Omental fat pad (tissue), 4 donors: Measurements from ENCODE around the gene CTF1. TPM values are rescaled to one million over a fixed set of nuclear protein-coding genes. Genes with fewer than 3 reads are reported as not detected.
"Not testable (repeated sequence)": the region's sequence is repeated elsewhere in the genome, so short reads cannot be mapped to it uniquely, and the experiment has no call there.

Experiments used
- ATAC-seq: fragments of 150-250 bp; one replicate; pipeline ENCODE4 v1.9.1; 2016; ENCODE audit warnings: mild to moderate bottlenecking, moderate library complexity; ENCODE audit not compliant: low FRiP score
- DNase-seq: peaks from one replicate; pipeline ENCODE4 v3.0.0-alpha.2; 2019; ENCODE audit warnings: low spot score
- CTCF ChIP-seq, 3 donors: fragments of 450-650 bp; IDR thresholded peaks; one replicate each; pipeline ENCODE4 v1.5.1; 2016 to 2017; ENCODE audit warnings: antibody characterized with exemption in 3 of 3, mild to moderate bottlenecking in 3 of 3, moderate library complexity in 2 of 3
- total RNA-seq, 4 donors: library from RNA; depleted of rRNA; stranded (reverse); fragments of >200 nt; gene quantifications; one replicate each; pipeline ENCODE4 v1.1.0, GENCODE V29; 2016

The CTF1 gene
- total RNA-seq, 4 donors from 2014 or later, result 1.7 to 3.5 (median 2.3) TPM

DNA sequence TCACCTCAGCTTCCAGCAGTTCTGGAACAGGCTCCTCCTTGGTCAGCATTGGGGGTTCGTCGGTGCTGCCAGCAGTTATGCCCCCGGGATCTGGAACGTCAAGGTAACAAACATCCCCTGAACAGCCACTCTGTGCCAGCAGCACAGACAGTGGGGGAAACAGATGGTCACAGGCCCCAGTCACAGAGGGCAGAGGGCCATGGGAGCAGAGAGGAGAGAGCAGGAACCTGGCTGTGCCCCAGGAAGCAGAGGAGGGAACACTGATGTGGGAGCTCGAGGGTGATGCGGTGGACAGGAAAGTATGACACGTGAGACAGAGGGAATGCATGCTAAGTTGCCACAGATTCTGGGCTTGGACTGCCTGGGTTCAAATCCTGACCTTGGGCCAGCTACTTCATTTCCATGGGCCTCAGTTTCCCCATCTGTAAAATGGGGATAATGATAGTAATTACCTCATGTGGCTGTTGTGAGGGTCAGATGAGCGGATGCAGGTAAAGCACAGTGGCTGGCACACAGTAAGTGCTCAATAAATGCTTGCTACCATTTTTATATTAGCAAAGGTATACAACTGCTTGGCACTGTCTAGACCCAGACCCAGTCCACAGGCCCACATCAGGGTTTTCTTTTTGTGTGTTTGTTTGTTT, 7.4 kb upstream of the CTF1 start:
- DNase-seq (no peak), ATAC-seq (no peak)
- no peak for TF ChIP-seq CTCF (IDR thresholded peaks at IDR 0.05)

DNA sequence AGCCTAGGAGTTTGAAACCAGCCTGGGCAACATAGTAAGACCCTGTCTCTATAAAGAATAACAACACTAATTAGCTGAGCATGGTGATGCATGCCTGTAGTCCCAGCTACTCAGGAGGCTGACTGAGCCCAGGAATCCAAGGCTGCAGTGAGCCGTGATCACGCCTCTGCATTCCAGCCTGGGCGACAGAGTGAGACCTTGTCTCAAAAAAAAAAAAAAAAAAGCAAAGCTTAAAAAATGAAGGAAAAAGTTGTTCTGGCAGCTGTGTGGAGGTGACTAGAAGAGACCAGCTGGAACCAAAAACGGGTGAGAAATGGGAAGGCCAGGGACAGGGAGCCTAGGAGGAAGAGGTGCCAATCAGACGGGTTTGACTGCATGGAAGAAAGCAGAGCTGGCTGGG, 6.7 kb upstream of the CTF1 start:
- ATAC-seq (no peak), DNase-seq (no peak)
- no peak for TF ChIP-seq CTCF (IDR thresholded peaks at IDR 0.05)

DNA sequence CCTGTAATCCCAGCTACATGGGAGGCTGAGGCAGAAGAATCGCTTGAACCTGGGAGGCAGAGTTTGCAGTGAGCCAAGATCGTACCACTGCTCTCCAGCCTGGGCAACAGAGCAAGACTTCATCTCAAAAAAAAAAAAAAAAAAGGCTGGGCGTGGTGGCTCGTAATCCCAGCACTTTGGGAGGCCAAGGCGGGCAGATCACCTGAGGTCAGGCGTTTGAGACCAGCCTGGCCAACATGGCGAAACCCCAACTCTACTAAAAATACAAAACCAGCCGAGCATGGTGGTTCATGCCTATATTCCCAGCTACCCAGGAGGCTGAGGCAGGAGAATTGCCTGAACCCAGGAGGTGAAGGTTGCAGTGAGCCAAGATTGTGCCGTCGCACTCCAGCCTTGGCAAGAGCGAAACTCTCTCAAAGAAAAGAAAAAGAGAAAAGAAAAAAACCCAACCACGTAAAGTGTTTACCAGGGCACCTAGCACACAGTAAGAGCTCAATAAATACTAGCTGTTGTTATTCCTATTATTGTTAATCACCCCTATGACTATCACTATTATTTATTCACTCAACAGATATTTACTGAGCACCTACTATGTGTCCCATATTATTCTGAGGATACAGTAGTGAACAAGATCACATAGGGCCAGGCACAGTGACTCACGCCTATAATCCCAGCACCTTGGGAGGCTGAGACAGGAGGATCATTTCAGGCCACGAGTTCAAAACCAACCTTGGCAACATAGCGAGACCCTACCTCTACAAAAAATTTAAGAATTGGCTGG, 5.2 kb upstream of the CTF1 start:
- not testable (repeated sequence) for DNase-seq, ATAC-seq

DNA sequence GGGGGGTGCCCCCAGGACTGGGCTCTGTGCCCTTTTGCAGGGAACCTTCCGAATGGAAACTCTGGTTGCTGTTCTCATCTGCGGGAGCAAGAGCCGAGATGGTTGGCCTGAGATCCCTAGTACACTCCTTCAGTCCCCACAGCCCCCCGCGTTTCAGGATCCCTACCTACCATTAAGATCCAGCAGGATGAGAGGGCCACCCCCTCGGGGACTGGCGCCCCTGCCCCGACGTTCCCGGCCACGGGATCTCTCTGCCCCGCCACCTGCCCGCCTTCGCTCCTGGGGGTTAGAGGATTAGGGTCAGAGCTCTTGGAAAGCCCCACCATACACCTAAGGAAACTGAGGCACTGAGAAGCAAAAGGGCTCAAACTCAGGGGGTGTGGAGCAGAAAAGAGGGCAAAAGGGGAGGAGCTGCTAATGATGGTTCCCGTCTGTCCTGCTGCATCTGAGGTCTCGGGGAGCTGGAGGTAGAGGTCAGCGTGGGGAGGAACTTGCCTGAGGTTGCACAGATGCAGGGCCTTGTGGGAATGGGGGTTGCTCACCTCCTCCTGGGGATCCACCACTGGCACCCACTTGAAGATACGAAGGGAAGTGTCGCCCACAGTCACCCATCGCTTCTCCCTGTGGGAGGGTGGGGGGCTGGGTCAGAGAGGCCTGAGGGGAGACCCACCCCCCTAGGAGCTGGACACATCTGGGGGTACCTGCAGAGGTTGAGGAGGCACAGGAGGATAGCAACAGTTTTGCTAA, 3.6 kb upstream of the CTF1 start:
- DNase-seq (no peak), ATAC-seq (no peak)
- no peak for TF ChIP-seq CTCF (IDR thresholded peaks at IDR 0.05)

DNA sequence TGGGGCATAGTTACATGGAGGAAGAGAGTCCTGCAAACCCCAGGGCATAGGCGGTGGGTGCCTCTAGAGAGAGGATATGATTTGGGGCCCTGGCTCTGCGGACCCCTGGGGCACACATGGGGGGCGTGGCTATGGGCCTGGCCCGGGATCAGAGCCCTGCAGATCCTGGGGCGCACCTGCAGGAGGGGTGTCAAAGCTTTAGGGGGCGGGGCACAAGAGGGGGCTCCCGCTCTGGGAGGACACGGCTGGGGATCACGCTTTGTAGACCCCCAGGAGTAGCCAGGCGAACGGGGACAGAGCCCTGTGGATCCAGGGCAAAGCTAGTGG, 3.0 kb upstream of the CTF1 start:
- no peak for TF ChIP-seq CTCF (IDR thresholded peaks at IDR 0.05)
- ATAC-seq (no peak), DNase-seq (no peak)

DNA sequence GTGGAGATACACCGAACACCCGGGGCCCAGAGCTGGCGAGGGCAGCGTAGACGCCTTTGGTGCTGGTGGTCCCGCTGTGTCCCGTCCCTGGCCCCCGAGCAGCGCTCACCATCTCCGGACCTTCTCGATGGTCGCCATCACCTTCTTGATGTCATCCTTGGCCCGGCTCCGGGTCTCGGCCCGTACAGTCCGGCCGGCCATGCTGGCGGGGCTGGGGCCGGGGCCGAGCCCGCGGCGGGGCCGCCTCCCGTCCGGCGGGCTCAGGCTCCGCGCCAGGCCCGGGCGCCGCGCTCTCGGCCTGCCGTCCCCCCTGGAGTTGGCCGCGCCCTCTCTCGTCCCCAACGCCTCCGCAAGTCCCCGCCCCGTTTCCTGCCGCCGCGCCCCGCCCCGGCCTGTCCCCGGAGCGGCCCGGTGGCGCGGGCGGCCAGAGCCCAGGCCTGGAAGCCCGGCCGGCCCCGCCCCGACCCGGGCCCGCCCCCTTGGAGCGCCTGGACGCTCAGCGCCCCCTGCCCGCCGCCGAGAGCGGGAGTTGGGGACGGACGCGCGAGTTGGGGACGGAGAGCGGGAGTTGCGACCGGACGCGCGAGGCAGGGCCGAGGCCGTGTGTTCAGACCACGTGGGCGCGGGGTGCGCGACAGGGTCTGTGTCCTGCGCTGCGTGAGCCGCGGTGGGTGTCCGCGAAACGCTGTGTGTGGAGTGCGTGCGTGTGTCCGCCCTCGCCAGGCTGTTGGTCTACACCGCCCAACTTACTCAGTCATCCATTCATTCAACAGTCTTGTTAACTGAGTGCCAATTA, 2.5 kb upstream of the CTF1 start, which contains the start of gene BCL7C:
Gene BCL7C (minus strand): TSS at position 334 of the 796 bp plus-strand sequence. CDS start 133 bp downstream, at position 201.
- TF ChIP-seq CTCF (IDR thresholded peaks at IDR 0.05), result no peak
- ATAC-seq, result peak; percentile 88
- DNase-seq, result peak; percentile 58
